Measurements from ENCODE around the gene MACC1.

MACC1 gene

GRCh38 chr7:20232848-20233247 is 15.7 kb upstream of the MACC1 start:
- Histone ChIP-seq H3K4me2 (ENCODE audit: low read length) (no peak overlapping the region), H3K79me2 (ENCODE audit: insufficient read depth, low read length) (no peaks in the 10 kb centered on the region)

GRCh38 chr7:20229646-20230500 is 12.7 kb upstream of the MACC1 start:
- Histone ChIP-seq H3K27me3 (ENCODE audit: insufficient read depth, low read length) (no peaks in the 10 kb centered on the region), H3K36me3 (ENCODE audit: insufficient read depth, low read length) (no peaks in the 10 kb centered on the region; the same call in 1 of the 2 replicates), H3K4me3 (ENCODE audit: low read depth, low read length, poor library complexity, severe bottlenecking) (no peak overlapping the region), H3K4me1 (ENCODE audit: insufficient read depth, low read length, severe bottlenecking) (no peaks in the 10 kb centered on the region), H3K9me3 (ENCODE audit: low read length) (no peaks in the 10 kb centered on the region), H4K20me1 (ENCODE audit: insufficient read depth, low read length) (no peaks in the 10 kb centered on the region), H3K9ac (ENCODE audit: low read length) (no peak overlapping the region), H3K79me2 (ENCODE audit: insufficient read depth, low read length) (no peaks in the 10 kb centered on the region), H3F3A (ENCODE audit: insufficient read depth, low read length) (no peaks in the 10 kb centered on the region), H3K4me2 (ENCODE audit: low read length) (no peak overlapping the region), H3K9me2 (ENCODE audit: low read depth, low read length) (no peaks in the 10 kb centered on the region), H3K27ac (ENCODE audit: low read depth, low read length, poor library complexity, severe bottlenecking) (no peak overlapping the region), H2AFZ (ENCODE audit: low read length) (no peak overlapping the region)
- no peak for TF ChIP-seq CTCF (IDR thresholded peaks at IDR 0.05; ENCODE audit: low read length)
- TF ChIP-seq EZH2 (IDR thresholded peaks at IDR 0.05; ENCODE audit: borderline replicate concordance, low read length), result no peak

More at GRCh38 chr7:20232848-20233247, 15.7 kb upstream of the MACC1 start:
- no peak overlapping the region for H3K4me3 ChIP-seq (ENCODE audit: low read depth, low read length, poor library complexity, severe bottlenecking)
- H3K9me2 ChIP-seq (ENCODE audit: low read depth, low read length), result no peaks in the 10 kb centered on the region
- no peaks in the 10 kb centered on the region for H4K20me1 ChIP-seq (ENCODE audit: insufficient read depth, low read length)
- H3K27ac ChIP-seq (ENCODE audit: low read depth, low read length, poor library complexity, severe bottlenecking), result no peak overlapping the region
- no peaks in the 10 kb centered on the region for H3K27me3 ChIP-seq (ENCODE audit: insufficient read depth, low read length)
- no peak overlapping the region for H2AFZ ChIP-seq (ENCODE audit: low read length)
- no peaks in the 10 kb centered on the region for H3K9me3 ChIP-seq (ENCODE audit: low read length)
- TF ChIP-seq CTCF (IDR thresholded peaks at IDR 0.05; ENCODE audit: low read length) (no peak), EZH2 (IDR thresholded peaks at IDR 0.05; ENCODE audit: borderline replicate concordance, low read length) (no peak)
- no peaks in the 10 kb centered on the region; the same call in 1 of the 2 replicates for H3K36me3 ChIP-seq (ENCODE audit: insufficient read depth, low read length)
- H3K9ac ChIP-seq (ENCODE audit: low read length), result no peak overlapping the region
- H3F3A ChIP-seq (ENCODE audit: insufficient read depth, low read length), result no peaks in the 10 kb centered on the region
- H3K4me1 ChIP-seq (ENCODE audit: insufficient read depth, low read length, severe bottlenecking), result peaks cover 16% of the 10 kb centered on the region

GRCh38 chr7:20229081-20229480 is 11.9 kb upstream of the MACC1 start:
- no peaks in the 10 kb centered on the region for H3K27me3 ChIP-seq (ENCODE audit: insufficient read depth, low read length)
- H3K79me2 ChIP-seq (ENCODE audit: insufficient read depth, low read length), result no peaks in the 10 kb centered on the region
- TF ChIP-seq EZH2 (IDR thresholded peaks at IDR 0.05; ENCODE audit: borderline replicate concordance, low read length) (no peak), CTCF (IDR thresholded peaks at IDR 0.05; ENCODE audit: low read length) (no peak)
- no peak overlapping the region for H3K4me3 ChIP-seq (ENCODE audit: low read depth, low read length, poor library complexity, severe bottlenecking)
- H3K9me3 ChIP-seq (ENCODE audit: low read length), result no peaks in the 10 kb centered on the region
- H2AFZ ChIP-seq (ENCODE audit: low read length), result 0 out of 2 replicates have a peak overlapping the region, but pooled peaks have one; percentile 10
- H3K36me3 ChIP-seq (ENCODE audit: insufficient read depth, low read length), result no peaks in the 10 kb centered on the region; the same call in 1 of the 2 replicates
- no peaks in the 10 kb centered on the region for H4K20me1 ChIP-seq (ENCODE audit: insufficient read depth, low read length)
- H3K9me2 ChIP-seq (ENCODE audit: low read depth, low read length), result no peaks in the 10 kb centered on the region
- no peaks in the 10 kb centered on the region for H3F3A ChIP-seq (ENCODE audit: insufficient read depth, low read length)
- no peak overlapping the region for H3K4me2 ChIP-seq (ENCODE audit: low read length)
- H3K9ac ChIP-seq (ENCODE audit: low read length), result no peak overlapping the region
- no peak overlapping the region for H3K27ac ChIP-seq (ENCODE audit: low read depth, low read length, poor library complexity, severe bottlenecking)
- H3K4me1 ChIP-seq (ENCODE audit: insufficient read depth, low read length, severe bottlenecking), result peaks cover 4% of the 10 kb centered on the region

All from OCI-LY1 (cell line).